Motor neuron (in vitro differentiated cells): ENCODE measurements around the gene PSMD14. TPM values are rescaled to one million over a fixed set of nuclear protein-coding genes. Genes with fewer than 3 reads are reported as not detected.
"Not testable (repeated sequence)": the region's sequence is repeated elsewhere in the genome, so short reads cannot be mapped to it uniquely, and the experiment has no call there.

ENCODE experiments used
- ATAC-seq, 8 experiments: fragments of 200-7000 bp; cut with Tn5 transposase; replicated peaks in 6 of 8; 2 replicates each; pipeline ENCODE4 v1.8.0; 2021; ENCODE audit warnings: mild to moderate bottlenecking in 8 of 8, moderate library complexity in 8 of 8
- H3K27ac ChIP-seq, 2 donors: fragments of 250-450 bp; sonication (Bioruptor Pico); 2 replicates each; pipeline ENCODE4 v1.9.0; 2021; ENCODE audit warnings: antibody characterized with exemption in 2 of 2, mild to moderate bottlenecking in 2 of 2, moderate library complexity in 1 of 2
- H3K4me1 ChIP-seq, 2 donors: fragments of 250-450 bp; sonication (Bioruptor Pico); replicated peaks in 1 of 2; 2 replicates each; pipeline ENCODE4 v1.6.1; 2021; ENCODE audit warnings: antibody characterized with exemption in 2 of 2, mild to moderate bottlenecking in 2 of 2, moderate library complexity in 1 of 2
- H3K4me3 ChIP-seq, 5 donors: fragments of 250-450 bp; sonication (Bioruptor Pico); 2 replicates each; pipeline ENCODE4 v1.9.0; 2021; ENCODE audit warnings: antibody characterized with exemption in 5 of 5, mild to moderate bottlenecking in 5 of 5, moderate library complexity in 4 of 5
- WGBS, 10 experiments: fragments of 450-650 bp; shearing (Covaris generic); methylation state at CpG; one replicate each; pipeline ENCODE4 v1.0.0; 2022; 5-methylcytosine and 5-hydroxymethylcytosine counted together
- in situ Hi-C, 9 experiments: fragments of 400-800 bp; cut with MboI; loops; one replicate each; pipeline ENCODE4 v1.15.0; 2021; ENCODE audit warnings: low sequenced_read_pairs in 9 of 9, low pct_unique_long_range_greater_than_20kb in 2 of 9; ENCODE audit not compliant: unreplicated experiment in 9 of 9
- total RNA-seq, 8 experiments: library from RNA; unstranded; fragments of 300-600 nt; gene quantifications; 2 replicates each; pipeline versions ENCODE4 v1.2.3 to v1.2.4, GENCODE V29; 2022

The PSMD14 gene
- 100 to 1,000 TPM in 1 of 8 experiments, 10 to 100 TPM in 7; 49.5 to 129 (median 78.8) TPM for total RNA-seq

- peak; percentile 96 to 98 (median 96) for ATAC-seq
- in situ Hi-C loops, result no loop called here
- H3K27ac ChIP-seq, result peak within 1 kb of the TSS; percentile 86 to 93
- peak within 1 kb of the TSS; percentile 59 to 72 (median 59) for H3K4me3 ChIP-seq
- 0 to 8% (median 0%) methylated on average over 1 to 20 of the region's 60 CpGs; no CpG with 5 or more reads in 1 of the 10 experiments for WGBS, 10 experiments
- peaks cover 9 to 18% of the 10 kb centered on the region in 2 donors for H3K4me1 ChIP-seq
These were observed at the start of gene PSMD14 for GRCh38 chr2:161308178-161308955. Gene PSMD14, plus strand, starts transcription at chr2:161308425. Its CDS starts 10,401 bp downstream, at chr2:161318826.

DNA sequence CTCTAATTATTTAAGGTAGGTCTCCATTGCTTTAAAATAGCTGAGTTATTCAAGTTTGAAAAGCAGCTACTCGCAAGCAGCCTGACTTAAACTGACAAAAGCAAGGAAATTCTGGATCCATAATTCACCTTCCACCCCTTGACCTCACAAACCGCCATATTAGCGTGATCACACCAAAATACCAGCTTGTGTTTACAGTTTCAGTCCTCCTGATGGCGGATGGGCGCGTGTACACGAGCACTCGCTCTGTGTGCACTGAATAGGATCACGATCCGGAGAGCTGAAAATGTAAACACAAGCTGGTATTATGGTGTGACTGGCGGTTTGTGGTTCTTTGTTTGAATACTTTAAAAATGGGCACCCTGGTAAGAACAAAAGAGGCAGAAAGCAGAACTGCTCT, 42.4 kb upstream of the PSMD14 start:
- in situ Hi-C loops, result no loop called here
- Histone ChIP-seq H3K4me3 (no peak overlapping the region), H3K27ac (no peak overlapping the region), H3K4me1 (no peaks in the 10 kb centered on the region)
- ATAC-seq, result no peak
- 60 to 100% (median 91%) methylated on average over 1 to 11 of the region's 11 CpGs; no CpG with 5 or more reads in 2 of the 10 experiments for WGBS, 10 experiments

DNA sequence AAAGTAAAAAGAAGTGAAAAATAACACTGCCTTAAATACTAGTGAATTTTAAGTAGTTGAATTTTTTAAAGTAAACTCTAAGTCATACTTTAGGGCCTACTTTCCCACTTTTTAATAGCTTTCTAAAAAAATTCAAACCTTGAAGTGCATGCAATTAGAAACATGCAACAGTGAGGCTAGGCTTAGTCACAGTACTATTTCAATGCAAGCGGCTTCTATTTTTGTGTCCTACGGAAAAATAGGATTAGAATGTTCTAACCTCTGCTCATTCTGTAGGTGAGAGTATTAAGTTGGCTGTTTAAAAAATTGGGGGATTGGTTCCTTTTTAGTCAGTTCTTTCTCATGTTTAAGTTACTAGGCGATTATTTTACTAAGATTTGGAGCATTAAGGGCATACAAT, 39.1 kb upstream of the PSMD14 start:
- Histone ChIP-seq H3K4me3 (no peak overlapping the region), H3K4me1 (no peaks in the 10 kb centered on the region), H3K27ac (no peak overlapping the region)
- WGBS, 10 experiments, result 48 to 100% (median 85%) methylated on average over 1 to 3 of the region's 3 CpGs
- no peak for ATAC-seq
- in situ Hi-C loops, result no loop called here

DNA sequence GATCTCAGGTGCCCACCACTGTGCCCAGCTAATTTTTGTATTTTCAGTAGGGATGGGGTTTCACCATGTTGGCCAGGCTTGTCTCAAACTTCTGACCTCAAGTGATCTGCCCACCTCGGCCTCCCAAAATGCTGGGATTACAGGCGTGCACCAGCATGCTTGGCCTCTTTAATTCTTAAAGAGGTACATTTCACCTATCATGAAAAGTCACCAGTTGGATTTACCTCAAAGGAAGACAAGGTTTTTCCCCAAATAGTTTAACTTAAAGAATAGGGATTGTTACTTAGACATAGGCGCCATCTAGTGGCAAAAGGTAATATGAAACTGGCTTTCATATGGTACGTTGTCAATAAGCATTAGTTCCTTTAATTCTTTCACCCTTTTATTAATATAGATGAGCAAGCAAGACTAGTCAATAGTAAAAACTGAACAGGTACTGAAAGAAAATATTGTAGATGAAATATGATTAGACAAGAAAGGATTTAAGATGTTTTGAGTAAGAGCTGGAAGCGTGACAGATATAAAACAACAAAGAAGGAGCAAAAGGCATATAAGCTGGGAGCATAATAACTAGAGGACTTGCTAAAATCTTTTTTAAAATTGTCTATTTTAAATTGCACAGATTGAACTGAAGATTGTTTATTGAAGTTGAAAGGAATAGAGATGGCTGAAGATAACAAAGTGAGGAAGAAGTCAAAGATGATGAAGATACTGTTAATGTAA, 35.0 kb upstream of the PSMD14 start:
- Histone ChIP-seq H3K27ac (no peak overlapping the region), H3K4me1 (no peaks in the 10 kb centered on the region), H3K4me3 (no peak overlapping the region)
- in situ Hi-C loops, result no loop called here
- 21 to 100% (median 36%) methylated on average over 2 to 5 of the region's 5 CpGs for WGBS, 10 experiments
- ATAC-seq, result peak in 3 of 8 experiments; percentile 40 to 49 (median 45)

GRCh38 chr2:161278564-161279229, 29.5 kb upstream of the PSMD14 start:
- in situ Hi-C loops, H3K27ac ChIP-seq, H3K4me1 ChIP-seq, H3K4me3 ChIP-seq: not testable (repeated sequence)
- ATAC-seq, result peak in 2 of 8 experiments; percentile 66 to 70
- 31 to 74% (median 59%) methylated on average over 6 to 11 of the region's 11 CpGs for WGBS, 10 experiments

- ATAC-seq, result peak in 2 of 8 experiments; percentile 60 to 62
- H3K27ac ChIP-seq, in situ Hi-C loops, H3K4me1 ChIP-seq, H3K4me3 ChIP-seq: not testable (repeated sequence)
- 24 to 88% (median 66%) methylated on average over 1 to 5 of the region's 5 CpGs; no CpG with 5 or more reads in 1 of the 10 experiments for WGBS, 10 experiments
These were observed 28.9 kb upstream of the PSMD14 start for GRCh38 chr2:161279230-161279815.

DNA sequence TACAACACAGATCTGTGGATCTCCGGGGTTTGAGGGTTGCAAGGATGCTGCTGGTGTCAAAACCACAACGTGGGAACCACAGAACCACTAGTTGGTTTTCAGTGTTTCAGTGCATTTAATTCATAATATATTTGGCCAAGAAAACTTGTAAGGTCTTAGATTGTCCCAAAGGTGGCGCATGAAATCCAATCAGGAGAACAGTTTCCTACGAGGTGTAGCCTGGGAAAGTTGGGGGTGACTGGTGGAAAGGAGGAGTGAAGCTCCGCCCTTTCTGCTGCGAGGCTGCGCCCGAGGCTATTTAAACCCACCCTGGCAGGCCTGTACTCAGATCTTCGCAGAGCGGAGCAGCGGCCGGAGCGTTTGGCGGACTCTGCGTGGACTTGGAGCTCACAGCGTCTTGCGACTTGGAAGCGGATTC, 27.3 kb upstream of the PSMD14 start:
- 66 to 84% (median 83%) methylated on average over 9 to 15 of the region's 18 CpGs; no CpG with 5 or more reads in 7 of the 10 experiments for WGBS, 10 experiments
- ATAC-seq, H3K4me3 ChIP-seq, H3K4me1 ChIP-seq, in situ Hi-C loops, H3K27ac ChIP-seq: not testable (repeated sequence)

GRCh38 chr2:161281615-161282310, 26.5 kb upstream of the PSMD14 start:
- 40 to 100% (median 83%) methylated on average over 1 to 7 of the region's 11 CpGs; no CpG with 5 or more reads in 3 of the 10 experiments for WGBS, 10 experiments
- H3K4me3 ChIP-seq, H3K4me1 ChIP-seq, H3K27ac ChIP-seq, in situ Hi-C loops: not testable (repeated sequence)
- ATAC-seq, result peak in 2 of 8 experiments; percentile 45 to 55

GRCh38 chr2:161282311-161282644, 25.9 kb upstream of the PSMD14 start:
- H3K4me3 ChIP-seq, in situ Hi-C loops, H3K4me1 ChIP-seq, H3K27ac ChIP-seq: not testable (repeated sequence)
- ATAC-seq, result peak in 2 of 8 experiments; percentile 32 to 36
- 80 to 100% (median 96%) methylated on average over 1 to 2 of the region's 9 CpGs; no CpG with 5 or more reads in 6 of the 10 experiments for WGBS, 10 experiments

DNA sequence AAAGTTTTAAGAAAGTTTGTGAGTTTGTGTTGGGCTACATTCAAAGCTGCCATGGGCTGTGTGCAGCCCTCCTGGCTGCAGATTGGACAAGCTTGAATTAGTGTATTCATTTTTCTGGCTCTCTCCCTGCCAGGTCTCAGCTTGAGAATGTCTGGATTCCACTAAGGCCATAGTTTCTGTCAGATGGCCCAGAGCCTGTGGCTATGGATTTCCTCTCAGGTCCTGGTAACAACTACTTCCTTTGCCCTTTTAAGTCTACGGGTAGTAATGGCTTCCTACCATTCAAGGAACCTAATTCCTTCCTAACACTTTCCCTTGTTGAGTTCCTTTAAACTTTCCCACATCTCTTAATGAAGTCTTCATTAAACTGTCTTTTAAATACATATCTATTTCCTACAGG, 24.3 kb upstream of the PSMD14 start:
- Histone ChIP-seq H3K4me1 (no peaks in the 10 kb centered on the region), H3K4me3 (no peak overlapping the region), H3K27ac (no peak overlapping the region)
- no peak for ATAC-seq
- WGBS, 10 experiments, result 0 to 100% (median 84%) methylated on average over 1 of the region's 1 CpG; no CpG with 5 or more reads in 4 of the 10 experiments
- in situ Hi-C loops, result no loop called here

DNA sequence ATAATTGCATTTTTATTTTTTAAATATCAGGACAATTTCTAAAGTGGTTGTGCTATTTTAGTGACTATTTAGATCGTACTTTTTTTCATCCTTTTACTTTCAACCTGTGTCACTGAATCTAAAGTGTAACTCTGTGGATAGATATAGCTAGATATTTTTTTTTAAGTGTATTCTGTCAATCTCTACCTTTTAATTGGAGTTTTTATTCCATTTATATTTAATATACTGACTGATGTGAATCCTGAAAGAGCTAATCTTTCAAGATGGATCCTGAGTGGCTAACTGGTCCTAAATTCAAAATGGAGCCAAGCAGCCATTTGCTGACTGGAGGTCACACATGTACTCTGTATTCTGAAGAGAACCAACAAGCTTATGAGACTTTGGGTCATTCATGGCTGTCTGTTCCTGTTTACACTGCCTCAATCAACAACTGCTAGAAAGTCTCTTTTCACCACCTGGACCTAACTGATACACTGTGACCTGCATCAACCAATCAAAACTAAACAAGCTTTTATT, 4.6 kb upstream of the PSMD14 start:
- no peak overlapping the region for H3K27ac ChIP-seq
- 0 to 100% (median 75%) methylated on average over 1 of the region's 1 CpG; no CpG with 5 or more reads in 1 of the 10 experiments for WGBS, 10 experiments
- peaks cover 3% of the 10 kb centered on the region in 2 donors for H3K4me1 ChIP-seq
- no peak for ATAC-seq
- in situ Hi-C loops, result no loop called here
- no peak overlapping the region for H3K4me3 ChIP-seq

DNA sequence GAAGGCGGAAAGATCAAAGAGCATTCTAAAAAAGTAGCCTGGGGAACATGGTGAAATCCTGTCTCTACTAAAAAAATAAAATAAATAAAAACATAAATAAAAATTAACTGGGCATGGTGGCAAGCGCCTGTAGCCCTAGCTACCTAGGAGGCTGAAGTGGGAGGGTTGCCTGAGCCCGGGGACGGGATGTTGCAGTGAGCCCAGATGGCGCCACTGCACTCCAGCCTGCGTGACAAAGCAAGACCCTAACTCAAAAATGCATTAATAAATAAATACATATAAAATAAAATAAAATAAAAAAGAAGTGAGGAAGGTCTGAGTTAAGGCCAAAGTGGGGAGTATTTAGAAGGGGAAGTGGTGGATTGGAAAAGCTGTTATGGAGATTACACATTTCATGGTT, 1.3 kb upstream of the PSMD14 start:
- in situ Hi-C loops, result no loop called here
- peak overlapping the region in 1 of 5 donors; percentile 59 for H3K4me3 ChIP-seq
- no peak for ATAC-seq

More for the DNA sequence above, 1.3 kb upstream of the PSMD14 start:
- 80 to 100% (median 96%) methylated on average over 1 to 6 of the region's 6 CpGs; no CpG with 5 or more reads in 1 of the 10 experiments for WGBS, 10 experiments
- Histone ChIP-seq H3K27ac (no peak overlapping the region), H3K4me1 (peaks cover 9 to 18% of the 10 kb centered on the region in 2 donors)
